SU-DHL-6 (cell line): ENCODE data around the gene KCND2.

Experiments used
- H2AFZ ChIP-seq: fragments of 200-600 bp; sonication (generic); 2 replicates; pipeline ENCODE4 v1.6.1; 2014; ENCODE audit warnings: low read depth, mild to moderate bottlenecking, moderate library complexity, mixed read lengths, antibody characterized with exemption, low read length; ENCODE audit not compliant: severe bottlenecking
- H3F3A ChIP-seq: fragments of 200-600 bp; shearing (Covaris generic); 2 replicates; pipeline ENCODE4 v1.6.0; 2016; ENCODE audit warnings: antibody characterized with exemption, mild to moderate bottlenecking; ENCODE audit not compliant: insufficient read depth
- H3K27ac ChIP-seq: fragments of 200-600 bp; sonication (generic); 2 replicates; pipeline ENCODE4 v1.5.1; 2016; ENCODE audit warnings: low read depth, mild to moderate bottlenecking, low read length, moderate library complexity, mixed read lengths
- H3K27me3 ChIP-seq: fragments of 200-600 bp; sonication (generic), shearing (Covaris generic); 2 replicates; pipeline ENCODE4 v1.6.0; 2014; ENCODE audit warnings: mild to moderate bottlenecking, low read length
- H3K36me3 ChIP-seq: fragments of 200-600 bp; sonication (generic); 2 replicates; pipeline ENCODE4 v1.6.1; 2014; ENCODE audit warnings: mild to moderate bottlenecking, low read length, mixed read lengths
- H3K4me2 ChIP-seq: fragments of 300-600, 200-600 bp; shearing (Covaris generic), sonication (generic); 2 replicates; pipeline ENCODE4 v1.6.0; 2014; ENCODE audit warnings: low read length, low read depth, mild to moderate bottlenecking; ENCODE audit not compliant: poor library complexity, severe bottlenecking
- H3K4me3 ChIP-seq: fragments of 200-600 bp; sonication (generic); 2 replicates; pipeline ENCODE4 v1.5.1; 2014; ENCODE audit warnings: antibody characterized with exemption, low read length, mild to moderate bottlenecking, mixed read lengths; ENCODE audit not compliant: insufficient read depth, poor library complexity, severe bottlenecking
- H3K79me2 ChIP-seq: fragments of 200-600 bp; sonication (generic); 2 replicates; pipeline ENCODE4 v1.6.1; 2014; ENCODE audit warnings: mild to moderate bottlenecking, low read length, moderate library complexity; ENCODE audit not compliant: insufficient read depth
- H3K9ac ChIP-seq: fragments of 200-600 bp; sonication (generic); 2 replicates; pipeline ENCODE4 v1.7.0; 2014; ENCODE audit warnings: mild to moderate bottlenecking, low read length
- H3K9me2 ChIP-seq: fragments of 200-600 bp; sonication (generic); replicated peaks from 2 replicates; pipeline ENCODE4 v1.6.1; 2014; ENCODE audit warnings: low read length; ENCODE audit not compliant: insufficient read depth
- H3K9me3 ChIP-seq: fragments of 200-600 bp; sonication (generic); 2 replicates; pipeline ENCODE4 v1.6.1; 2014; ENCODE audit warnings: low read length, mixed read lengths; ENCODE audit not compliant: insufficient read depth
- H4K20me1 ChIP-seq: fragments of 200-600 bp; sonication (generic); 2 replicates; pipeline ENCODE4 v1.6.1; 2014; ENCODE audit warnings: low read depth, mild to moderate bottlenecking, antibody characterized with exemption, low read length, moderate library complexity, mixed read lengths
- CTCF ChIP-seq: fragments of 200-600 bp; sonication (generic); IDR thresholded peaks from one replicate; pipeline ENCODE4 v1.5.1; 2017; ENCODE audit warnings: antibody characterized with exemption, mild to moderate bottlenecking, low read length, moderate library complexity; ENCODE audit not compliant: insufficient read depth, poor library complexity, severe bottlenecking
- EZH2phosphoT487 ChIP-seq: fragments of 200-600 bp; sonication (generic), shearing (Covaris generic); conservative IDR thresholded peaks from 2 replicates; pipeline ENCODE4 v1.6.1; 2018; ENCODE audit warnings: mild to moderate bottlenecking, antibody characterized with exemption, low read length, moderate library complexity, mixed read lengths

Gene KCND2

GRCh38 chr7:120586571-120586970, 313.6 kb downstream of the KCND2 start:
- no peaks in the 10 kb centered on the region for H3K36me3 ChIP-seq
- H2AFZ ChIP-seq = no peak overlapping the region
- H4K20me1 ChIP-seq = no peaks in the 10 kb centered on the region
- no peak overlapping the region for H3K9ac ChIP-seq
- H3K27me3 ChIP-seq = no peaks in the 10 kb centered on the region
- H3K27ac ChIP-seq = no peak overlapping the region
- no peak overlapping the region for H3K4me3 ChIP-seq
- no peaks in the 10 kb centered on the region for H3K9me3 ChIP-seq
- no peak overlapping the region for H3K4me2 ChIP-seq
- no peaks in the 10 kb centered on the region for H3K79me2 ChIP-seq
- no peak for TF ChIP-seq EZH2phosphoT487
- TF ChIP-seq CTCF = no peak
- H3K9me2 ChIP-seq = no peaks in the 10 kb centered on the region
- H3F3A ChIP-seq = no peaks in the 10 kb centered on the region

DNA sequence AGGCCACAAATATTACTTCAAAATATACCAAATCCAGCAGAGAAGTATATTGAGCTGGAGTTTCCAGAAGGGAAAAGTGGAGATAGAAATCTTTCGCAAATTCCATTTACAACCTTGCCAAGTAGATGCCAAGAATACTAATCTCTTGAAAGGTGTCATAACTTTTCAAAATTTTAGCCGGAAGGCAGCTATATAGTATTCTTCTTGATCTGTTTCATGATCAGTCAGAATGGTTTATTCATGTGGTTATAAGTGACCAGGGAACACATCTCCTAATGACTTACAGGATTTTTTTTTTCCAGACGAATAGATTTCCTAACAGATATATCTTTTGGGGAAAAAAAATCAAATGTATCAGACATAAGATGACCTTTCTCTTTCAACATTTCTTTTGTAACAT, 314.3 kb downstream of the KCND2 start:
- no peak overlapping the region for H2AFZ ChIP-seq
- no peak overlapping the region for H3K9ac ChIP-seq
- no peak overlapping the region for H3K4me2 ChIP-seq
- H3K9me3 ChIP-seq = no peaks in the 10 kb centered on the region
- TF ChIP-seq EZH2phosphoT487 = no peak
- no peak for TF ChIP-seq CTCF
- H3K9me2 ChIP-seq = no peaks in the 10 kb centered on the region
- no peaks in the 10 kb centered on the region for H3K36me3 ChIP-seq
- no peak overlapping the region for H3K4me3 ChIP-seq
- H3K27me3 ChIP-seq = no peaks in the 10 kb centered on the region
- H3F3A ChIP-seq = no peaks in the 10 kb centered on the region
- no peaks in the 10 kb centered on the region for H3K79me2 ChIP-seq
- no peak overlapping the region for H3K27ac ChIP-seq
- H4K20me1 ChIP-seq = no peaks in the 10 kb centered on the region

DNA sequence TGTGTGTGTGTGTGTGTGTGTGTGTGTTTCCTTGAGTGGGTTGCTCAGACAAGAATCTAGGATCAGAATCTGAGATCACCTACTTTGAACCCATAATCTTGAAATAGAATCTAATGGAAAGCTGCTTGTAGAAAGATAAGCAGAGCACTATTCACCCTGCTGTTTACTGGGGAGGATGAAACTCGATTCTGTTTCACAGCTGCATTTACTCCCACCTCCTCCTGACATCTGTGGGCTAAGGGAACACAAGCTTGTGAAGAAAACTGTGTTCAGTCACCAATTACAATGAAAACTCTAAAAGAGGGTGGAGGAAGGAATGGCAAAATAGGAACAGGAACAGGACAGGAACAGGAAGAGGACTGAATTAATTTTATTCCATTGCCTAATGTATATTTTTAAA, 315.4 kb downstream of the KCND2 start:
- H3K27me3 ChIP-seq = no peaks in the 10 kb centered on the region
- H3K9ac ChIP-seq = no peak overlapping the region
- no peak overlapping the region for H3K4me2 ChIP-seq
- H3K9me2 ChIP-seq = no peaks in the 10 kb centered on the region
- H3K4me3 ChIP-seq = no peak overlapping the region
- H3K27ac ChIP-seq = no peak overlapping the region
- H3K9me3 ChIP-seq = no peaks in the 10 kb centered on the region
- no peak for TF ChIP-seq CTCF
- TF ChIP-seq EZH2phosphoT487 = no peak
- H3K36me3 ChIP-seq = no peaks in the 10 kb centered on the region
- no peaks in the 10 kb centered on the region for H3K79me2 ChIP-seq
- no peak overlapping the region for H2AFZ ChIP-seq
- H3F3A ChIP-seq = no peaks in the 10 kb centered on the region
- no peaks in the 10 kb centered on the region for H4K20me1 ChIP-seq

DNA sequence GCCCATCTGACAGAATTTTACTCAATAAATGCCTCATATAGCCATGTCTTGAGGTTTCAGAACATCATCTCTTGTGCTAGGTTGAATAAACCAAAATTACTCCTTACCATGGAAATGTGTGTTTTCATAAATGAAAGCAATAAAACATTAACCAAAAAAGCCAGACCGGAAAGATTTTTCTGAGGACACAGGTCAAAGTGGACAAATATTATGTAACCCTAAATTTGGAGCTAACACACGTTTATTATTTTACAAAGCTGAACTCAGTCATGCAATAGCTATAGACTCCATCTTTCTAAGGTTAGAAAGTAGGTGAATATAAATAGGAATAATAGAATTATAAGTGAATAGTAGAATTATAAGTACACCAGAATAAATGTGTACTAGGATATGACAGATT, 315.9 kb downstream of the KCND2 start:
- Histone ChIP-seq H3K27me3 (no peaks in the 10 kb centered on the region), H3K79me2 (no peaks in the 10 kb centered on the region), H3K4me2 (no peak overlapping the region), H3K9ac (no peak overlapping the region), H3K4me3 (no peak overlapping the region), H3K9me3 (no peaks in the 10 kb centered on the region), H3F3A (no peaks in the 10 kb centered on the region), H4K20me1 (no peaks in the 10 kb centered on the region), H2AFZ (no peak overlapping the region), H3K9me2 (no peaks in the 10 kb centered on the region), H3K27ac (no peak overlapping the region), H3K36me3 (no peaks in the 10 kb centered on the region)
- TF ChIP-seq EZH2phosphoT487 (no peak), CTCF (no peak)
